Measurements from ENCODE around the gene WWC1.
"Not testable (repeated sequence)": the region's sequence is repeated elsewhere in the genome, so short reads cannot be mapped to it uniquely, and the experiment has no call there.

Gene WWC1

GRCh38 chr5:168329302-168329701 is 37.9 kb downstream of the WWC1 start:
- DNase-seq (ENCODE audit: low read depth in 3 of 3, low spot score in 1 of 3), result no peak

DNA sequence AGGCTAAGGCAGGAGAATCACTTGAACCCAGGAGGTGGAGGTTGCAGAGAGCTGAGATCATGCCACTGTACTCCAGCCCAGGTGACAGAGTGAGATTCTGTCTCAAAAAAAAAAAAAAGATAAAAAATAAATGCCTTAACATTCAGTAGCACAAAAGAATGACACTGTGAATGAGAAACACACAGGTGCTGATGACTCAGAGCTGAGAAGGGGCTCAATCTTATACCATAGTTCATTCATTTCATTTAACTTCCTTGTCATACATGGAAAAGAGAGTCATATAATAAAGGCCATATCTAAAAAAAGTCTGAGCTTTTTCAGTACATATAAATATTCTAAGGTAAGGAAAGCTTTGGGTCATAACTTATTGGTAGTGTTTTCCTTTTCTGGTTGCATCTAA is 40.6 kb downstream of the WWC1 start:
- DNase-seq (ENCODE audit: low read depth in 3 of 3, low spot score in 1 of 3), result no peak

GRCh38 chr5:168334280-168334679 is 42.8 kb downstream of the WWC1 start:
- DNase-seq (ENCODE audit: low read depth in 3 of 3, low spot score in 1 of 3), result no peak

GRCh38 chr5:168334695-168335094 is 43.2 kb downstream of the WWC1 start:
- no peak for DNase-seq (ENCODE audit: low read depth in 3 of 3, low spot score in 1 of 3)

GRCh38 chr5:168337361-168337760 is 45.9 kb downstream of the WWC1 start:
- DNase-seq (ENCODE audit: low read depth in 3 of 3, low spot score in 1 of 3), result no peak

- no peak for DNase-seq (ENCODE audit: low read depth in 3 of 3, low spot score in 1 of 3)
Measured at GRCh38 chr5:168339109-168339771, 47.8 kb downstream of the WWC1 start.

GRCh38 chr5:168339772-168340140 is 48.3 kb downstream of the WWC1 start:
- DNase-seq (ENCODE audit: low read depth in 3 of 3, low spot score in 1 of 3), result not testable (repeated sequence)

- DNase-seq (ENCODE audit: low read depth in 3 of 3, low spot score in 1 of 3), result no peak
Measured at GRCh38 chr5:168340487-168340886, 49.0 kb downstream of the WWC1 start.

- no peak for DNase-seq (ENCODE audit: low read depth in 3 of 3, low spot score in 1 of 3)
Measured at GRCh38 chr5:168341178-168341577, 49.7 kb downstream of the WWC1 start.

- no peak for DNase-seq (ENCODE audit: low read depth in 3 of 3, low spot score in 1 of 3)
Measured at GRCh38 chr5:168342151-168342825, 50.8 kb downstream of the WWC1 start.

DNA sequence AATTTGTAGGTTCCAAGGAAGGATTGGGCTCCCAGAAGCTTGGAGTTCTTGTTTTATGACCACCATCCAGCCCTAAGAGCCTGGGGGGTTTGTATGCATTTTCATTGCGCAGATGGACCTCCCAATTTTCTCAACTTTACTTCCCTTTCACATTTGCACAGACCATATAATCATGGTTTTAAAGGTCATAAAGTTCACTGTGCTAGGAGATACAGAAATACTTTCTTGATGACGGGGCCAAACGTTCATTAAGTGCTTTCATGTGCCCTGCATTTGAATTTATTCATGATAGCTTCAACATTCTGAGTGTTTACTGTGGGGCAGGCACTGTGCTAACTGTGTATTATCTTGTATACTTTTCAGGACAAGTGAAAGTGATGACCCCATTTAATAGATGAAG is 51.5 kb downstream of the WWC1 start:
- no peak for DNase-seq (ENCODE audit: low read depth in 3 of 3, low spot score in 1 of 3)

- no peak for DNase-seq (ENCODE audit: low read depth in 3 of 3, low spot score in 1 of 3)
Measured at GRCh38 chr5:168346417-168346816, 55.0 kb downstream of the WWC1 start.

DNA sequence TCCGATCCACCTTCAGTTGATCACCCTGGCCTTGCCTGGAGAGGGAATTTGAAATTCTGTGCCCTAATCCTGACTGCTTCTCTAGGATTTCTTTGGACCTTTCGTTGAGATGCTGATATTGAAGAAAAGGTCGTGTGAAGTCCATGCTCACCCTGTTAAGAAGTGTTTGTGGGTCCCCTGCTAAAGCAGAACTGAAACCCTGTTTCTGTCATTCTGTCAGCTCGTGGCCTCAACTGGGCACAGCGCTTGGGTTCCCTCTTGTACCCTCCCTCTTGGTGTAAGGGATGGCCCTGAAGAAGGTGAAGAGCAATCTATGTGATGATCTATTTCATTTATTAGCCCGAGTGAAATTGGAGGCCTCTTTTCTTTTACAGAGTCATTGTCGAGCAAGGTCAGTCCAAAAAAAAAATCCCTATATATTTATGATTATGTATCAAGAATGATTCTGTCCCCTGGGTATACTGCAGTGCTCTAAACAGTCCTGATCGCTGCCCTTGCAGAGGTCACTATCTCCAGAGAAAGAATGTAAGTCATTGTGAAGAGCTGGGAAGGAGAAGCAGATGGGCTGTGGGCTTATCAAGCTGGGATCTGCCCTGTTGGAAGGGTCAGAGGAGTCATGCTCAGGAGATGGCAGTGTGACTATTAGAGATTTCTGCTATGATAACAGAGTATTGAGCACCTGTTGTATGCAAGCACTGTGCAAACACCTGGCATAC is 56.1 kb downstream of the WWC1 start:
- DNase-seq (ENCODE audit: low read depth in 3 of 3, low spot score in 1 of 3), result no peak

- no peak for DNase-seq (ENCODE audit: low read depth in 3 of 3, low spot score in 1 of 3)
Measured at GRCh38 chr5:168348084-168348414, 56.6 kb downstream of the WWC1 start.

DNA sequence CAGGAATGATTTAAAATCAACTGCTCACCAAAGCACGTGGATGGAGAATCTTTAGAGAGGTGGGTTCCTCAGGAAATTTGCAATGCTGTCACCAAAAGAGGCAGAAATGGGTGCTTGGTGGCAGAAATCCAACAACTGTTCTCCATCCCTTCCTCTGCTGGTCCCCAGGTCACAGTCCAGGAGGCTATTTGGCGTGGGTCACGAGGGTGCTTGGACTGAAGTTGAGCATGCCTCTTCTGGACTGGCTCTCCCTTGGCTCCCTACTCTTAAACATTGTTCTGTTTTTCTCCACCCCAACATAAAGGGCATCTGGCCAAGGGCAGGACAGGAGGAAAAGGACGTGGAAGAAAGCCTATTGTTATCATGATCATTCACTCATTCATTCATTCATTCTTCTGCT is 58.9 kb downstream of the WWC1 start:
- no peak for DNase-seq (ENCODE audit: low read depth in 3 of 3, low spot score in 1 of 3)

DNA sequence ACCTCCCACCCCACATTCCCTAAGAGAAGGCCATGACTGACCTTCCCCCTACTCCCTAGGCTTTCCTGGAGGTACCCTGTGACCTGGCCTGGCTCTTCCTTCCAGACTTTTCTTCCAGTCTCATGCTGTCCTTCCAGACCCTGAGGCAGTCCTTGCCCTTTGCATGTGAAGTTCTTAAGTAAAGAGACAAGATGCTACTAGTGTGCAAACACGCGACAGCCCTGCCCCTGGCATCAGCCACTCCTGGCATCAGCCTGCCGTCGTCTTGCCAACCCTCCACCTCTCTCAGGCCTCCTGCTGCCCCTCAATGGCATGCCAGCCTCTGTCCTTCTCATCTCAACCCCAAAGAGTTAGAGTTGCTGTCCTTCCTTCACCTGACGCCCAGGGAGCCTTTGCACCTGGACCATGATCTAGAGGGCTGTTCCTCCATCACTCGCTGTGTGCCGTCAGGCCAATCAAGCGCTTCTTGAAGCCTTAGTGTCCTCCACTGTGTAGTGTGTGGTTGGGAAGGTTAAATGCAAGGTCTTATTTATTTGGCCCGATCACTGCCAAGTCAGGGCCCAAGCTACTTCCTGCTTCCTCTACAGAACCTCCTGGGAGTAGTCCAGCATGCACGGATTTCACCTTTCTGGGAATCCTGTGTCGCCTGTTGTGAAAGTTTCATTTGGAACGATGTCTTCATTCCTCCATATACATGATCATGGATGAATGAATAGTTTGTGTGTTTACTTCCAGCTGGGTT is 61.9 kb downstream of the WWC1 start:
- no peak for DNase-seq (ENCODE audit: low read depth in 3 of 3, low spot score in 1 of 3)

- DNase-seq (ENCODE audit: low read depth in 3 of 3, low spot score in 1 of 3), result no peak
Measured at GRCh38 chr5:168354397-168354796, 63.0 kb downstream of the WWC1 start.

- DNase-seq (ENCODE audit: low read depth in 3 of 3, low spot score in 1 of 3), result no peak
Measured at GRCh38 chr5:168356171-168356570, 64.7 kb downstream of the WWC1 start.

- no peak for DNase-seq (ENCODE audit: low read depth in 3 of 3, low spot score in 1 of 3)
Measured at GRCh38 chr5:168356592-168356991, 65.1 kb downstream of the WWC1 start.

DNA sequence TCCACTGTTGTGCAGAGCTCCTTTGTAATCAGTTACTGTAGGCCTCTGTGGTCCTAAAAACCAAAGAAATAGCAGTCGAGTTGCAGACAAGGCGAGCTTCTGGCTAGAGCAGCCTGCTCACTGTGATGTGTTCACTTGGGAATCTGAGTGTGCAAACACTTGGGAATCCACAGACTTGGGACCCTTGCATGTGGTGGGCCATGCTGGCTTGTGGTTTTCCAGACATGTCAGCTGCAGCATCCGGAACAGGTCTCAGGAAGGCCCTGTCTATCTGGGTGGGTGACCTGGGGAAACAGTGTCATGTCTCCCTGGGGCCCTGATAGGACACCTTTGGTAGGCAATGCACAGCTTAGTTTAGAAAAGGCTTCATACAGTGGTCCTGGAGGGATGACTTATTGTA is 66.4 kb downstream of the WWC1 start:
- no peak for DNase-seq (ENCODE audit: low read depth in 3 of 3, low spot score in 1 of 3)

- DNase-seq (ENCODE audit: low read depth in 3 of 3, low spot score in 1 of 3), result no peak
Measured at GRCh38 chr5:168359820-168360460, 68.5 kb downstream of the WWC1 start.

Measured in stimulated activated CD4-positive, alpha-beta T cell treated with anti-CD3 and anti-CD28 coated beads, TNF-alpha, amount 100 ng/mL, for 1 hour (primary cell).